ENCODE results near the gene SNX25.

SNX25 gene

GRCh38 chr4:185343726-185344581 is 134.6 kb downstream of the SNX25 start:
- H3K27me3 ChIP-seq (ENCODE audit: control insufficient read depth, insufficient read depth, low read length): no peaks in the 10 kb centered on the region
- H3K27ac ChIP-seq (ENCODE audit: low read depth, low read length): no peak overlapping the region
- H3K36me3 ChIP-seq (ENCODE audit: control insufficient read depth, insufficient read depth, low read length): peaks cover 52% of the 10 kb centered on the region
- H3K4me3 ChIP-seq (ENCODE audit: low read depth, low read length): no peak overlapping the region
- no peaks in the 10 kb centered on the region for H3K9me3 ChIP-seq (ENCODE audit: control insufficient read depth, insufficient read depth, low read depth, low read length)
- no peak overlapping the region for H3K9ac ChIP-seq (ENCODE audit: low read length)
- peaks cover 4% of the 10 kb centered on the region; the same call in 1 of the 2 replicates for H3K4me1 ChIP-seq (ENCODE audit: control insufficient read depth, insufficient read depth, low read length)

- Histone ChIP-seq H3K27me3 (ENCODE audit: control insufficient read depth, insufficient read depth, low read length) (no peaks in the 10 kb centered on the region), H3K9ac (ENCODE audit: low read length) (no peak overlapping the region), H3K27ac (ENCODE audit: low read depth, low read length) (0 out of 2 replicates have a peak overlapping the region, but pooled peaks have one; percentile 38), H3K9me3 (ENCODE audit: control insufficient read depth, insufficient read depth, low read depth, low read length) (no peaks in the 10 kb centered on the region), H3K4me3 (ENCODE audit: low read depth, low read length) (no peak overlapping the region), H3K36me3 (ENCODE audit: control insufficient read depth, insufficient read depth, low read length) (peaks cover 54% of the 10 kb centered on the region), H3K4me1 (ENCODE audit: control insufficient read depth, insufficient read depth, low read length) (peaks cover 4% of the 10 kb centered on the region; the same call in 1 of the 2 replicates)
These were observed 135.5 kb downstream of the SNX25 start for GRCh38 chr4:185344743-185345538.

- H3K36me3 ChIP-seq (ENCODE audit: control insufficient read depth, insufficient read depth, low read length): peaks cover 54% of the 10 kb centered on the region
- H3K27ac ChIP-seq (ENCODE audit: low read depth, low read length): no peak overlapping the region
- H3K4me3 ChIP-seq (ENCODE audit: low read depth, low read length): no peak overlapping the region
- H3K4me1 ChIP-seq (ENCODE audit: control insufficient read depth, insufficient read depth, low read length): peaks cover 4% of the 10 kb centered on the region; the same call in 1 of the 2 replicates
- no peaks in the 10 kb centered on the region for H3K9me3 ChIP-seq (ENCODE audit: control insufficient read depth, insufficient read depth, low read depth, low read length)
- H3K9ac ChIP-seq (ENCODE audit: low read length): no peak overlapping the region
- H3K27me3 ChIP-seq (ENCODE audit: control insufficient read depth, insufficient read depth, low read length): no peaks in the 10 kb centered on the region
These were observed 137.7 kb downstream of the SNX25 start for GRCh38 chr4:185346975-185347601.

- Histone ChIP-seq H3K9ac (ENCODE audit: low read length) (no peak overlapping the region), H3K9me3 (ENCODE audit: control insufficient read depth, insufficient read depth, low read depth, low read length) (no peaks in the 10 kb centered on the region), H3K4me1 (ENCODE audit: control insufficient read depth, insufficient read depth, low read length) (no peaks in the 10 kb centered on the region), H3K27ac (ENCODE audit: low read depth, low read length) (no peak overlapping the region), H3K4me3 (ENCODE audit: low read depth, low read length) (no peak overlapping the region), H3K36me3 (ENCODE audit: control insufficient read depth, insufficient read depth, low read length) (peaks cover 55% of the 10 kb centered on the region), H3K27me3 (ENCODE audit: control insufficient read depth, insufficient read depth, low read length) (no peaks in the 10 kb centered on the region)
These were observed 142.3 kb downstream of the SNX25 start for GRCh38 chr4:185351691-185352090.

GRCh38 chr4:185352202-185352601 is 142.8 kb downstream of the SNX25 start:
- Histone ChIP-seq H3K4me1 (ENCODE audit: control insufficient read depth, insufficient read depth, low read length) (no peaks in the 10 kb centered on the region), H3K9me3 (ENCODE audit: control insufficient read depth, insufficient read depth, low read depth, low read length) (no peaks in the 10 kb centered on the region), H3K4me3 (ENCODE audit: low read depth, low read length) (no peak overlapping the region), H3K27ac (ENCODE audit: low read depth, low read length) (no peak overlapping the region), H3K9ac (ENCODE audit: low read length) (no peak overlapping the region), H3K36me3 (ENCODE audit: control insufficient read depth, insufficient read depth, low read length) (peaks cover 53% of the 10 kb centered on the region), H3K27me3 (ENCODE audit: control insufficient read depth, insufficient read depth, low read length) (no peaks in the 10 kb centered on the region)

GRCh38 chr4:185352741-185353140 is 143.3 kb downstream of the SNX25 start:
- H3K36me3 ChIP-seq (ENCODE audit: control insufficient read depth, insufficient read depth, low read length): peaks cover 50% of the 10 kb centered on the region
- no peaks in the 10 kb centered on the region for H3K9me3 ChIP-seq (ENCODE audit: control insufficient read depth, insufficient read depth, low read depth, low read length)
- H3K9ac ChIP-seq (ENCODE audit: low read length): no peak overlapping the region
- H3K27me3 ChIP-seq (ENCODE audit: control insufficient read depth, insufficient read depth, low read length): no peaks in the 10 kb centered on the region
- H3K4me1 ChIP-seq (ENCODE audit: control insufficient read depth, insufficient read depth, low read length): no peaks in the 10 kb centered on the region
- no peak overlapping the region for H3K27ac ChIP-seq (ENCODE audit: low read depth, low read length)
- H3K4me3 ChIP-seq (ENCODE audit: low read depth, low read length): no peak overlapping the region

- H3K9ac ChIP-seq (ENCODE audit: low read length): no peak overlapping the region
- H3K9me3 ChIP-seq (ENCODE audit: control insufficient read depth, insufficient read depth, low read depth, low read length): no peaks in the 10 kb centered on the region
- H3K4me3 ChIP-seq (ENCODE audit: low read depth, low read length): no peak overlapping the region
- no peak overlapping the region for H3K27ac ChIP-seq (ENCODE audit: low read depth, low read length)
- H3K4me1 ChIP-seq (ENCODE audit: control insufficient read depth, insufficient read depth, low read length): no peaks in the 10 kb centered on the region
- no peaks in the 10 kb centered on the region for H3K27me3 ChIP-seq (ENCODE audit: control insufficient read depth, insufficient read depth, low read length)
- peaks cover 34% of the 10 kb centered on the region for H3K36me3 ChIP-seq (ENCODE audit: control insufficient read depth, insufficient read depth, low read length)
These were observed 147.8 kb downstream of the SNX25 start for GRCh38 chr4:185357211-185357610.

- H3K9ac ChIP-seq (ENCODE audit: low read length): no peak overlapping the region
- H3K36me3 ChIP-seq (ENCODE audit: control insufficient read depth, insufficient read depth, low read length): peaks cover 31% of the 10 kb centered on the region
- no peak overlapping the region for H3K4me3 ChIP-seq (ENCODE audit: low read depth, low read length)
- H3K27ac ChIP-seq (ENCODE audit: low read depth, low read length): no peak overlapping the region
- H3K9me3 ChIP-seq (ENCODE audit: control insufficient read depth, insufficient read depth, low read depth, low read length): no peaks in the 10 kb centered on the region
- H3K4me1 ChIP-seq (ENCODE audit: control insufficient read depth, insufficient read depth, low read length): no peaks in the 10 kb centered on the region
- H3K27me3 ChIP-seq (ENCODE audit: control insufficient read depth, insufficient read depth, low read length): no peaks in the 10 kb centered on the region
These were observed 148.5 kb downstream of the SNX25 start for GRCh38 chr4:185357733-185358440.

GRCh38 chr4:185358514-185358913 is 149.1 kb downstream of the SNX25 start:
- no peaks in the 10 kb centered on the region for H3K4me1 ChIP-seq (ENCODE audit: control insufficient read depth, insufficient read depth, low read length)
- no peak overlapping the region for H3K4me3 ChIP-seq (ENCODE audit: low read depth, low read length)
- H3K27me3 ChIP-seq (ENCODE audit: control insufficient read depth, insufficient read depth, low read length): no peaks in the 10 kb centered on the region
- H3K36me3 ChIP-seq (ENCODE audit: control insufficient read depth, insufficient read depth, low read length): peaks cover 27% of the 10 kb centered on the region
- no peak overlapping the region for H3K9ac ChIP-seq (ENCODE audit: low read length)
- no peaks in the 10 kb centered on the region for H3K9me3 ChIP-seq (ENCODE audit: control insufficient read depth, insufficient read depth, low read depth, low read length)
- H3K27ac ChIP-seq (ENCODE audit: low read depth, low read length): no peak overlapping the region

GRCh38 chr4:185358959-185359358 is 149.6 kb downstream of the SNX25 start:
- H3K27me3 ChIP-seq (ENCODE audit: control insufficient read depth, insufficient read depth, low read length): no peaks in the 10 kb centered on the region
- peaks cover 26% of the 10 kb centered on the region for H3K36me3 ChIP-seq (ENCODE audit: control insufficient read depth, insufficient read depth, low read length)
- H3K4me3 ChIP-seq (ENCODE audit: low read depth, low read length): no peak overlapping the region
- H3K27ac ChIP-seq (ENCODE audit: low read depth, low read length): no peak overlapping the region
- no peak overlapping the region for H3K9ac ChIP-seq (ENCODE audit: low read length)
- no peaks in the 10 kb centered on the region for H3K4me1 ChIP-seq (ENCODE audit: control insufficient read depth, insufficient read depth, low read length)
- H3K9me3 ChIP-seq (ENCODE audit: control insufficient read depth, insufficient read depth, low read depth, low read length): no peaks in the 10 kb centered on the region
